Activated CD4-positive, alpha-beta T cell treated with anti-CD3 and anti-CD28 coated beads for 1 hour (primary cell): ENCODE measurements around the gene POLR1H.

Experiments used
- DNase-seq: peaks from one replicate; pipeline ENCODE4 v3.0.0-alpha.2; 2020

Gene POLR1H

GRCh38 chr6:30097902-30098768 is 37.1 kb downstream of the POLR1H start:
- no peak for DNase-seq

- no peak for DNase-seq
Observed at GRCh38 chr6:30100154-30100553, 39.1 kb downstream of the POLR1H start.

- DNase-seq: no peak
Observed at GRCh38 chr6:30100585-30101443, 39.7 kb downstream of the POLR1H start.

GRCh38 chr6:30101444-30102413 is 40.7 kb downstream of the POLR1H start:
- DNase-seq: peak; percentile 42

GRCh38 chr6:30102414-30102969 is 41.4 kb downstream of the POLR1H start:
- no peak for DNase-seq

- peak; percentile 70 for DNase-seq
Observed at GRCh38 chr6:30102970-30103871, 42.2 kb downstream of the POLR1H start.

GRCh38 chr6:30103872-30104179 is 42.8 kb downstream of the POLR1H start:
- DNase-seq: no peak

- no peak for DNase-seq
Observed at GRCh38 chr6:30104661-30105060, 43.6 kb downstream of the POLR1H start.

GRCh38 chr6:30111266-30111856 is 50.3 kb downstream of the POLR1H start:
- no peak for DNase-seq

- DNase-seq: no peak
Observed at GRCh38 chr6:30112402-30112994, 51.4 kb downstream of the POLR1H start.

GRCh38 chr6:30113003-30113759 is 52.1 kb downstream of the POLR1H start, which contains the start of gene TRIM31:
Gene TRIM31, minus strand, starts transcription at chr6:30113090. Its CDS starts 285 bp downstream, at chr6:30112805.
- DNase-seq: no peak

- no peak for DNase-seq
Observed at GRCh38 chr6:30113841-30114240, 52.8 kb downstream of the POLR1H start.
